Stimulated activated CD4-positive, alpha-beta T cell treated with anti-CD3 and anti-CD28 coated beads, Interleukin-12 subunit alpha, Interleukin-12 subunit beta, amount 100 ng/mL, for 4 hours (primary cell): ENCODE results near the gene DKC1.

Source experiments
- DNase-seq: peaks from one replicate; pipeline ENCODE4 v3.0.0-alpha.2; 2020

The DKC1 gene

GRCh38 chrX:154738011-154738738 lies 24.5 kb upstream of the DKC1 start:
- DNase-seq, result no peak

GRCh38 chrX:154739952-154740465 lies 22.7 kb upstream of the DKC1 start:
- no peak for DNase-seq

- DNase-seq, result no peak
These were observed 20.1 kb upstream of the DKC1 start for GRCh38 chrX:154742613-154743012.

GRCh38 chrX:154748712-154749339 lies 13.8 kb upstream of the DKC1 start:
- peak; percentile 21 for DNase-seq

GRCh38 chrX:154749856-154750255 lies 12.8 kb upstream of the DKC1 start:
- no peak for DNase-seq

GRCh38 chrX:154750301-154751202 lies 12.1 kb upstream of the DKC1 start, which contains the start of gene GAB3:
Gene GAB3 (minus strand): TSS chrX:154751077. CDS start chrX:154751025, 52 bp downstream.
- peak; percentile 16 for DNase-seq

GRCh38 chrX:154751203-154751668 lies 11.4 kb upstream of the DKC1 start:
- no peak for DNase-seq

GRCh38 chrX:154751669-154752271 lies 10.9 kb upstream of the DKC1 start:
- no peak for DNase-seq

GRCh38 chrX:154758696-154759095 lies 4.0 kb upstream of the DKC1 start:
- DNase-seq, result no peak

- no peak for DNase-seq
These were observed 607 bp upstream of the DKC1 start for GRCh38 chrX:154761977-154762536.

- no peak for DNase-seq
These were observed 12.0 kb downstream of the DKC1 start for GRCh38 chrX:154774622-154775021.

- DNase-seq, result peak; percentile 22
These were observed 13.0 kb downstream of the DKC1 start for GRCh38 chrX:154775419-154776349.

- no peak for DNase-seq
These were observed 14.1 kb downstream of the DKC1 start for GRCh38 chrX:154776753-154777152.

GRCh38 chrX:154779261-154779660 lies 16.6 kb downstream of the DKC1 start:
- DNase-seq, result no peak

- no peak for DNase-seq
These were observed 18.3 kb downstream of the DKC1 start for GRCh38 chrX:154780968-154781367.

GRCh38 chrX:154784149-154784995 lies 21.7 kb downstream of the DKC1 start:
- DNase-seq, result no peak

GRCh38 chrX:154785716-154786115 lies 23.1 kb downstream of the DKC1 start:
- no peak for DNase-seq

- no peak for DNase-seq
These were observed 28.8 kb downstream of the DKC1 start for GRCh38 chrX:154791467-154791866.

- no peak for DNase-seq
These were observed 29.3 kb downstream of the DKC1 start for GRCh38 chrX:154791939-154792338.
